WI38 (cell line): ENCODE data around the gene KRT17.

Experiments used
- H3K4me3 ChIP-seq: 2 replicates; pipeline ENCODE4 v1.5.1; 2011; ENCODE audit warnings: low read depth, mild to moderate bottlenecking, control low read depth, low read length
- CTCF ChIP-seq: IDR thresholded peaks from 2 replicates; pipeline ENCODE4 v1.5.1; 2012; ENCODE audit warnings: low read depth, mild to moderate bottlenecking, control low read depth, low read length

KRT17 gene

GRCh38 chr17:41657936-41658335 lies 33.6 kb upstream of the KRT17 start:
- no peak for TF ChIP-seq CTCF
- H3K4me3 ChIP-seq, result no peak overlapping the region

- TF ChIP-seq CTCF, result no peak
Observed at GRCh38 chr17:41657176-41657754, 32.9 kb upstream of the KRT17 start.

GRCh38 chr17:41656249-41657023 lies 32.1 kb upstream of the KRT17 start:
- no peak for TF ChIP-seq CTCF
- H3K4me3 ChIP-seq, result no peak overlapping the region

More at GRCh38 chr17:41657176-41657754, 32.9 kb upstream of the KRT17 start:
- H3K4me3 ChIP-seq, result no peak overlapping the region

GRCh38 chr17:41655611-41656111 lies 31.3 kb upstream of the KRT17 start:
- TF ChIP-seq CTCF, result no peak
- H3K4me3 ChIP-seq, result no peak overlapping the region

GRCh38 chr17:41654678-41655607 lies 30.6 kb upstream of the KRT17 start:
- no peak overlapping the region for H3K4me3 ChIP-seq
- TF ChIP-seq CTCF, result no peak

GRCh38 chr17:41653892-41654677 lies 29.7 kb upstream of the KRT17 start:
- no peak overlapping the region for H3K4me3 ChIP-seq
- TF ChIP-seq CTCF, result no peak
